Bronchus fibroblast of lung (primary cell): Measurements from ENCODE around the gene SEPTIN3. TPM values are rescaled to one million over a fixed set of nuclear protein-coding genes. Genes with fewer than 3 reads are reported as not detected.

Source experiments
- total RNA-seq: library from RNA; depleted of rRNA; stranded (reverse); fragments of >200 nt; gene quantifications from 2 replicates; pipeline ENCODE4 v1.2.3, GENCODE V29; 2015

Gene SEPTIN3
- under 0.01 and 0.15 TPM in 2 replicates for total RNA-seq

GRCh38 chr22:41969110-41969646 is at the start of gene SEPTIN3:
TSS of gene SEPTIN3 (plus strand) at chr22:41969443. CDS start at chr22:41971493, 2,050 bp downstream.

GRCh38 chr22:41946629-41947423 is 22.4 kb upstream of the SEPTIN3 start, which contains the start of gene CENPM:
TSS of gene CENPM (minus strand) at chr22:41947152. CDS start at chr22:41947076, 76 bp downstream.

GRCh38 chr22:41951898-41952474 is 17.3 kb upstream of the SEPTIN3 start, which contains the start of gene SMIM45:
TSS of gene SMIM45 (plus strand) at chr22:41952150.

GRCh38 chr22:41998361-41999261 is 29.4 kb downstream of the SEPTIN3 start, which contains the start of gene WBP2NL:
TSS of gene WBP2NL (plus strand) at chr22:41998788. CDS start at chr22:41998819, 31 bp downstream.

Other genes with a start within 250 kb of the SEPTIN3 start
- 8.4 and 9.5 TPM in 2 replicates for gene CCDC134, start 168.8 kb upstream of the SEPTIN3 start, total RNA-seq
- gene SREBF2, start 136.3 kb upstream of the SEPTIN3 start, total RNA-seq: 99.9 and 103 TPM in 2 replicates
- not detected in 2 replicates for gene SHISA8, start 54.4 kb upstream of the SEPTIN3 start, total RNA-seq
- under 0.01 and 0.15 TPM in 2 replicates for gene TNFRSF13C, start 42.6 kb upstream of the SEPTIN3 start, total RNA-seq
- 42.2 and 49.5 TPM in 2 replicates for gene CENPM, start 22.3 kb upstream of the SEPTIN3 start, total RNA-seq
- gene WBP2NL, start 29.3 kb downstream of the SEPTIN3 start, total RNA-seq: not detected in 2 replicates
- 39.2 and 40.7 TPM in 2 replicates for gene NAGA, start 101.4 kb downstream of the SEPTIN3 start, total RNA-seq
- 16.8 TPM in 2 replicates for gene PHETA2, start 104.8 kb downstream of the SEPTIN3 start, total RNA-seq
- gene SMDT1, start 110.3 kb downstream of the SEPTIN3 start, total RNA-seq: 2.7 and 4.2 TPM in 2 replicates
- 92.3 and 94.0 TPM in 2 replicates for gene NDUFA6, start 121.3 kb downstream of the SEPTIN3 start, total RNA-seq
- gene CYP2D6, start 161.4 kb downstream of the SEPTIN3 start, total RNA-seq: 0.15 and 0.17 TPM in 2 replicates